Vagina (tissue), 2 donors: ENCODE data around the gene KIAA1549. TPM values are rescaled to one million over a fixed set of nuclear protein-coding genes. Genes with fewer than 3 reads are reported as not detected.

Experiments used
- DNase-seq, 2 donors: peaks; one replicate each; pipeline ENCODE4 v3.0.0-alpha.2; 2017; ENCODE audit errors: extremely low spot score in 2 of 2
- H3K27ac ChIP-seq: fragments of 200-600 bp; sonication (generic); one replicate; pipeline ENCODE4 v1.5.1; 2019
- H3K27me3 ChIP-seq: fragments of 200-600 bp; sonication (generic); one replicate; pipeline ENCODE4 v1.5.1; 2019
- H3K36me3 ChIP-seq, 2 donors: fragments of 200-600 bp; sonication (generic); one replicate each; pipeline ENCODE4 v1.5.1; 2017 to 2019
- H3K4me1 ChIP-seq: fragments of 200-600 bp; sonication (generic); one replicate; pipeline ENCODE4 v1.5.1; 2019
- H3K4me3 ChIP-seq, 2 donors: fragments of 200-600 bp; sonication (generic); 1 replicate in 1 of 2; 2 replicates in 1 of 2; pipeline ENCODE4 v1.5.1; 2016 to 2019
- H3K9me3 ChIP-seq: fragments of 200-600 bp; sonication (generic); one replicate; pipeline ENCODE4 v1.5.1; 2019
- CTCF ChIP-seq, 3 experiments: fragments of 450-650 bp in 2 of 3; fragments of 200-600 bp in 1 of 3; sonication (generic) in 1 of 3; IDR thresholded peaks; one replicate each; pipeline ENCODE4 v1.5.1; 2017 to 2019; ENCODE audit warnings: antibody characterized with exemption in 3 of 3, mild to moderate bottlenecking in 2 of 3, moderate library complexity in 2 of 3
- POLR2A ChIP-seq, 2 donors: fragments of 450-650 bp; IDR thresholded peaks; one replicate each; pipeline ENCODE4 v1.6.1; 2017; ENCODE audit warnings: antibody characterized with exemption in 2 of 2, mild to moderate bottlenecking in 2 of 2, moderate library complexity in 2 of 2
- POLR2AphosphoS5 ChIP-seq, 2 donors: sonication (generic); formaldehyde crosslinking; IDR thresholded peaks; one replicate each; pipeline ENCODE4 v1.9.0; 2017; ENCODE audit warnings: antibody characterized with exemption in 2 of 2, mild to moderate bottlenecking in 2 of 2, low read depth in 1 of 2; ENCODE audit not compliant: insufficient read depth in 1 of 2
- intact Hi-C: fragments of 100-400 bp; cut with DNase I; formaldehyde crosslinking; loops from one replicate; pipeline ENCODE4 v1.15.1; 2023
- total RNA-seq: library from RNA; depleted of rRNA; stranded (reverse); fragments of >200 nt; gene quantifications from one replicate; pipeline ENCODE4 v1.2.3, GENCODE V29; 2016

KIAA1549 gene
- total RNA-seq, 1 donor from 2014 or later, result 2.9 TPM

- no peaks in the 10 kb centered on the region for H3K4me1 ChIP-seq
- no peaks in the 10 kb centered on the region for H3K27me3 ChIP-seq
- H3K36me3 ChIP-seq, result no peaks in the 10 kb centered on the region
- DNase-seq, result no peak
- no peak overlapping the region for H3K27ac ChIP-seq
- no peak for TF ChIP-seq CTCF (IDR thresholded peaks at IDR 0.05)
- no peak for TF ChIP-seq POLR2AphosphoS5 (IDR thresholded peaks at IDR 0.05; ENCODE audit: insufficient read depth in 1 of 2, low read depth in 1 of 2)
- no peak for TF ChIP-seq POLR2A (IDR thresholded peaks at IDR 0.05)
- no peaks in the 10 kb centered on the region for H3K9me3 ChIP-seq
- no peak overlapping the region for H3K4me3 ChIP-seq
- intact Hi-C loops, result no loop called here
These were observed 146.1 kb downstream of the KIAA1549 start for GRCh38 chr7:138835087-138835486.

- Histone ChIP-seq H3K36me3 (no peaks in the 10 kb centered on the region), H3K27me3 (no peaks in the 10 kb centered on the region), H3K4me1 (no peaks in the 10 kb centered on the region), H3K27ac (no peak overlapping the region), H3K4me3 (no peak overlapping the region), H3K9me3 (no peaks in the 10 kb centered on the region)
- intact Hi-C loops, result no loop called here
- no peak for TF ChIP-seq POLR2AphosphoS5 (IDR thresholded peaks at IDR 0.05; ENCODE audit: insufficient read depth in 1 of 2, low read depth in 1 of 2)
- no peak for TF ChIP-seq POLR2A (IDR thresholded peaks at IDR 0.05)
- TF ChIP-seq CTCF (IDR thresholded peaks at IDR 0.05), result no peak
- no peak for DNase-seq
These were observed 146.6 kb downstream of the KIAA1549 start for GRCh38 chr7:138834583-138834982.

GRCh38 chr7:138833596-138833995, 147.6 kb downstream of the KIAA1549 start:
- intact Hi-C loops, result no loop called here
- Histone ChIP-seq H3K9me3 (no peaks in the 10 kb centered on the region), H3K36me3 (no peaks in the 10 kb centered on the region), H3K27me3 (no peaks in the 10 kb centered on the region), H3K4me3 (no peak overlapping the region), H3K27ac (no peak overlapping the region), H3K4me1 (no peaks in the 10 kb centered on the region)
- no peak for TF ChIP-seq POLR2AphosphoS5 (IDR thresholded peaks at IDR 0.05; ENCODE audit: insufficient read depth in 1 of 2, low read depth in 1 of 2)
- TF ChIP-seq CTCF (IDR thresholded peaks at IDR 0.05), result no peak
- TF ChIP-seq POLR2A (IDR thresholded peaks at IDR 0.05), result no peak
- DNase-seq, result no peak

GRCh38 chr7:138832966-138833365, 148.2 kb downstream of the KIAA1549 start:
- intact Hi-C loops, result no loop called here
- DNase-seq, result no peak
- H3K27me3 ChIP-seq, result no peaks in the 10 kb centered on the region
- no peak for TF ChIP-seq POLR2A (IDR thresholded peaks at IDR 0.05)
- no peak for TF ChIP-seq CTCF (IDR thresholded peaks at IDR 0.05)
- no peak for TF ChIP-seq POLR2AphosphoS5 (IDR thresholded peaks at IDR 0.05; ENCODE audit: insufficient read depth in 1 of 2, low read depth in 1 of 2)
- no peaks in the 10 kb centered on the region for H3K9me3 ChIP-seq
- H3K36me3 ChIP-seq, result no peaks in the 10 kb centered on the region
- no peak overlapping the region for H3K27ac ChIP-seq
- no peaks in the 10 kb centered on the region for H3K4me1 ChIP-seq
- H3K4me3 ChIP-seq, result no peak overlapping the region

GRCh38 chr7:138829335-138829734, 151.9 kb downstream of the KIAA1549 start:
- no peak for DNase-seq

More at GRCh38 chr7:138829335-138829734, 151.9 kb downstream of the KIAA1549 start:
- Histone ChIP-seq H3K36me3 (no peaks in the 10 kb centered on the region), H3K4me3 (no peak overlapping the region), H3K4me1 (no peaks in the 10 kb centered on the region), H3K9me3 (no peaks in the 10 kb centered on the region), H3K27ac (no peak overlapping the region), H3K27me3 (no peaks in the 10 kb centered on the region)
- intact Hi-C loops, result no loop called here
- TF ChIP-seq POLR2A (IDR thresholded peaks at IDR 0.05), result no peak
- TF ChIP-seq POLR2AphosphoS5 (IDR thresholded peaks at IDR 0.05; ENCODE audit: insufficient read depth in 1 of 2, low read depth in 1 of 2), result no peak
- TF ChIP-seq CTCF (IDR thresholded peaks at IDR 0.05), result no peak
